GM18508 (cell line): Measurements from ENCODE around the gene FAM222A.

Source experiments
- ATAC-seq: cut with Tn5 transposase; IDR thresholded peaks from one replicate; pipeline ENCODE4 v1.9.1; 2021; ENCODE audit warnings: moderate number of reproducible peaks; ENCODE audit not compliant: insufficient read depth, unreplicated experiment

Gene FAM222A

DNA sequence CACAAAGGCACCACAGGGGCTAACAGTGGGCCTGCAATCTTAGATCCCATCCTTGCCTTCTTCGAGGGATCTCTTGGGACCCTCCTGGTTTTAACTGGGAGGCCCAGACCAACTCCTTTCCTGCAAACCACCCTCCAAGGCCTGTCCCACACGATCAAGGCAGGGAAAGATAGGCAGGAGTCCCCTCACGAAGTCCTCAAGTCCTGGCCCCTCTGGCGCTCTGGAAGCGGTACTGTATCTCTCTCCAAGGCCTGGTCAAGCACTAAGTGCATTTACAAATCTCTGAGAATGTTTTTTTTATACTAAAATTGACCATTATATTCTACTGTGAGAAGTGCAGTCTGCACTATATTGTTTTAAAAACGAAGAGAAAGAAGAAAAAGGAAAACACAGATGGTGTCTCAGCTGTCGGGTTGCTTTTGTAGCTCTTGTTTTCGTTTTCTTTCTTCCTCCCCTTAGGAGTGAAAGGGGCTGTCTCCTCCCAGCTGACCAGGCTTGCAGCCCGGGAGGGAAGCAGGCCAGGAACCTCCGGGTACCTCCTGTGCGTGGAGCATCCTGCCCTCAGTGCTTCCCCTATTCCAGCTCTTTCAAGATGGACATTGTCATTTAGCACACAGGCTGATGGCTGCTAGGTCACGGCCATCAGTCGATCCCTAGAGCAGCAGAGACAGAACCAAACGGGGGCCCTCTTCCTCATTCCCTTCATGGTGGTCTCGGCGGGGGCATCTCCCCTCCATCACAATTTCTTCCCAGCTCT is 56.7 kb downstream of the FAM222A start:
- no peak for ATAC-seq

DNA sequence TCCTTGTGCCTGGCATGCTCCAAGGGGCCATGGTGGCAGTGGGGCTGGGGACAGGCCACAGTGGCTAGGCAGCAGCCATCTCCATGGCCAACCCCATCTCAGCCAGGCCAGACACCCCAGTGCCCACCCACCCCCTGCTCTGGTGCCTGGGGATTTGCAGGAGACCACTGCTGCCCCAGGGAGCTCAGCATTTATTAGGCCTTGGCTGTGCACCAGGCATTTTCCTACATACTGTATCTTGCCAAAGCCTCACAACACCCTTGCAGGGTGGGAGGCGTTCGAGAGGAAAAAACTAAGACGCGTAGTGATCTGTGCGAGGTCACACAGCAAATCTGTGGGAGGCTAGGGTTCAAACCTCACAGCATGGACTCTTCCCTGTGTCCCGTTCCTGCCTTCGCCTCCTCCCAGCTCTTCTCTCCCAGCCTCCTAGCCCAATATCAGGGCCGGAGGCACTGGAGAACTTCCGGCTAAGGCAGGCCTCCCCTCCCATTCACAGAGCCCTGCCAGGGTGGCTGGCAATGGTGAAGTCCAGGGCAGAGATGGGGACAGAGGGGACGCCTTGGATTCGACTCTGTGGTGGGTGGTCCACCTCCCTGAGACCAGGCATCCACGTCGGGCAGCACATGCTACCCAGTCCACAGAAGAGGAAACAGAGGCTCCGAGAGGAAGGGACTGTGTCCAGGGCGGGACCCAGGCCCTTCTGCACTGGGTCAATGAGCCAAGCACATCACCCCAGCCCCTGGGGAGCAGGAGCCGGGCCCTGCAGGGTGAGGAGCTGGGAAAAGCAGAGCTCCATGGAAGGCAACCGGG is 57.4 kb downstream of the FAM222A start:
- ATAC-seq: no peak

DNA sequence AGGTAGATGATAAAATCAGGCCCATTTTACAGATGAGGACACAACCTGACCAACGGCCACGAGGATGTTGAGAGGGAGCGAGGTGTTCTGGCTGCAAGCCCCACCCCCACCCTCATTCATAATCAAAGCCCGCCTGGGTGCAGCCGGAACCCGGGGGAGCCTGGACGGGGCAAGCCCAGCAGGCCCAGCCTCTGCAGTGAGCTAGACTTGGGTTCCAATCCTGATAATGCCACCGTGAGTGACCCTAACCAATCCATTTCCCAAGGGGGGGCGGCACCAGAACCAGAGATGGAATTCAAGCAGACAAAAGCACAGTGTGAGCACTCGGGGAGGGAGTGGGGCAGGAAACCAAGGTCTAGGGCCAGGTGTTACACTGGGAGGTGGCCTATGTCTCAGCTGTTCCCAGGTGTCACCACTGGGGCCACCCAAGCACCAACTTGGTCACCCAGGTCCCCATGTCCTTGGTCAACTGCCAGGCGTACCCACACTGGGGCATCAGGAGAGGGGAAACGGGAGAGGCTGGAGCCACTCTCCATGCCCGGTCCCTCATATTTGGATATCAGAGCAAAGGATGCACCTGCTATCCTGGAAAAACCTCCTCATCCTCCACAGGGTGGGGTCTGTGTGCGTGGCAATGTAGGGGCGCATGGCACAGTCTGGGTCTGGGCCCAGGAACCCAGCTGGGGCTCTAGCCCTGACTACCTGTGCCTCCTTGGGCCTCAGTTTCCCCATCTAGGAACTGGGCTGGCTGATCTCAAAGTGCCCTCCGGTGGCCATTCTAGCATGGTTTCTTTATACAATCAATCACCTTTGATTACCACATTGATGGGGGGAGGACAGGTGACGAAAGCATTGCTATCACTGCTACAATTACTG is 58.4 kb downstream of the FAM222A start:
- ATAC-seq: no peak

GRCh38 chr12:109772622-109773321 is 59.1 kb downstream of the FAM222A start:
- ATAC-seq: no peak

DNA sequence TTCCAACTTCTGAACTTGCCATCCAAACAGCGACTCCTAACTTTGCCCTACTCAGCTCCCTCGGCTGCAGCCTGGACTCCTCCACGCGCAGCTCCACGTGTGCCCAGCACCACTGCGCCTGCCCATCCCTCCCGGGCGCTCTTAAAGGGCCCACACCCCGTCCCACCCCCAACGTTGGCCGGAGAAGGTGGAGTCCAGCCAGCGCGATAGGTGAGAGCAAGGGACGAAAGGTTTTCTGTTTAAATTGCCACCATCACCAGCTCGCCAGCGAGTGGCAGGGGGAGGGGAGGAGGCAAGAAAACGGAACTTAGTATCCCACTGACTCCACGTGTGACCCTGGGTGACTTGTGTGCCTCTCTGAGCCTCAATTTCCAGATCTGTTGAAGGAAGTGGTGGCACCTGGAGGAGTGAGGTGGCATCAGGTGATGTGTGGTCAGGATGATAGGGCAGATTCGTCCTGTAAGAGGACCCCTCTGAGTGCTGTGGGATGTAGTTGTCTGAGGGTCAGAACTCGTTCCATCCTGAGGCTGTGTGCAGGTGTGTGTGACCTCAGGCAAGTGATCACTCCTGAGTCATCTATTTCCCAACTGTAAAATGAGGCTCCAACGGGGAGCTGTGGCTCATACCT is 59.9 kb downstream of the FAM222A start:
- no peak for ATAC-seq

DNA sequence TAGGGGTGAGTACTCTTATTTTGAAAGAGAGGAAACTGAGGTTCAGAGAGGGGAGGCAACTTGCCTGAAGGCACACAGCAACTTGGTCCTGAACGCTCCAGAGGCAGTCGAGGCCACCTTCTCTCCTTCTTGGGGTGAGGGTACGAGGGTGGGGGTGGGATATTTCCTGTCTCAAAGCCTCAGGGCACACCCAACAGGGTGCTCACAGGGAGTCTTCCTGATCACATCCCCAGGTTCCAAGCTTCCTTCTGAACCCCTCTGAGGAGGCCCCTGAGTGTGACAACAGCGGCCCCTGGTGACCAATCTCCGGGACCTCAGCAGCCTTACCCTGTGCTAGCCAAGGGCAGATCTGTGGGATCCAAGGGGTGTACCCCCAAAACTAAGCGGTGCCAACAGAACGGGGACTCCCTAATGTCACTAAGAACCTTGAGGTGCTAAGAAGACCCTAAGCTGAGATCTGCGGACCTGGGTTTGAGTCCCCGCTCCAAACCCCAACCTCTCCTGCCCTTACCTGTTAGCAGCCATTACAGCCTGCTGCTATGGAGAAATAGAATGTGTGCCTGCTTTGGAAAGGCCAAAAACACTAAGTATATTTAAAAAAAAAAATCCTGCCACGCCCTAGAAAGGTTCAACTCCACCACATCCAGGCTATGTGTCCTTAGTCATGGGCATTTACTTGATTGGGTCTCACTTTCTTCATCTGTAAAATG is 61.7 kb downstream of the FAM222A start:
- ATAC-seq: no peak

GRCh38 chr12:109776624-109777023 is 63.0 kb downstream of the FAM222A start:
- ATAC-seq: no peak

DNA sequence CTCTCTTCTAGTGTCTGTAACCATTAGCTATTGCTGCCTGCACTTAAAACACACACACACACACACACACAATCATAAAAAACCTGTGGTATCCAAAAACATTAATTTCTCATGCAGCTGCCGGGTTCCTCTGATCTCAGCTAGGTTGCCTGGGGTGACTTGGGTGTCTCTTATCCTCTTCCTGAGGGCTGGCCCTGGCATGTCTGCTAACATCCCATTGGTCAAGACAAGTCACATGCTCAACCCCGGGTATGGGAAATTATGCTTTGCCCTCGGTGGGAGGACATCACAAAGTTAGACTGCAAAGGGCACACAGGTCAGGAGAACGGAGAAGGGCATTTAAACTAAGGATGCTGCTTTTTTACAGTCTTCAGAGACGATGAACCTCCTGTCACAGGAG is 63.9 kb downstream of the FAM222A start:
- ATAC-seq: no peak

DNA sequence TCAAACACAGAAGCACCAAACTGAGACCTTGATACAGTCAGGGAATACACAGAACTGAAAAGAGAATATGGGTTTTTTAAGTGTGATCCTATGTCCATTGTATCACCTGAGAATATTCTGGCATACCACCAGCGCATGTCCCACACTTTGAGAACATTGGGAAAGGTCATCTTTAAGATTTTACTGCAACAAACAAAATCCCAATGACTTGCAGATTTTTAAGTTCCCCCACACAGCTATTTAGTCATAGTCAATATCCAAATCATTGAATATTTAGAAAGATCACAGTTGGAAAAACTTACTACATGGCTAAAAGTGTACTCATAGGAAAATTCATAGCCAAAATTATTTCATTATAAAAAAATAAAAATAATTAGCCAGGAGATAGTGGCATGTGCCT is 65.1 kb downstream of the FAM222A start:
- no peak for ATAC-seq

DNA sequence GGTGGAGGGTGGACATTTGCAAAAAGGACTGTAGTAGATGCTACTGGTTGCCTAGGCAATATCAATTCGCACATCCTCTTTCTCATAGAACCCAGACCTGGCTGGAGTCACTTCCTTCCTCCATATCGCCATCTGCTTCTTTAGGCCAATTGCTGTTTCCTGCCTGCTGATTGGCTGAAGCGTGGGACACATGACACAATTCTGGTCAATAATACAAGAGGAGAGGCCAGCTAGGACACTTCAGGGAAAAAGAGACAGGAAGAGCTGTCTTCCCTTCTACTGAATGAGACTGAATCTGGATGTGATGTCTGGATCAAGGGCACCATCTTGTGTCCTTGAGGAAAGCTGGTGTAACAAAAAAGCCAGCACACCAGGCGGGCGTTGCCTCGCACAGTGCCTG is 65.8 kb downstream of the FAM222A start:
- no peak for ATAC-seq

DNA sequence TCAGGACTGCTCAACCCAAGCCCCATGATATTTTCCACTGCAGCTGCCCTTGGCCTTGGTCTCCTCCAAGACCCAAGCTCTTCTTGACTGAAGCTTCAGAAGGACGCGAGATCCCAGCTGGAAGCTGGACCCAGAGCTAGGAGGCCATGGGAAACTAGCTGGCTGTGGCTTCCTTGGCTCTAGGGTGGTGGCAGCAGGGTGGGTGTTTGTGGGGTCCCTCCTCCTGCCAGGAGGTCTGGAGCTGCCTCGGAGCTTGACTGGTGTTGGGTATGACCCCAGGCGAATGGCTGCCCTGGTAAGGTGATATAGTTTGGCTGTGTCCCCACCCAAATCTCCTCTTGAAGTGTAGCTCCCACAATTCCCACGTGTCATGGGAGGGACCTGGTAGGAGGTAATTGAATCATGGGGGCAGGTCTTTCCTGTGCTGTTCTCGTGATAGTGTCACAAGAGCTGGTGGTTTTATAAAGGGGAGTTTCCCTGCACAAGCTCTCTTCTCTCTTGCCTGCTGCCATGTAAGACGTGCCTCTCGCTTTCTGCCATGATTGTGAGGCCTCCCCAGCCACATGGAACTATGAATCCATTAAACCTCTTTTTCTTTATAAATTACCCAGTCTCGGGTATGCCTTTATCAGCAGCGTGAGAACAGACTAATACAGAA is 68.2 kb downstream of the FAM222A start:
- ATAC-seq: no peak

DNA sequence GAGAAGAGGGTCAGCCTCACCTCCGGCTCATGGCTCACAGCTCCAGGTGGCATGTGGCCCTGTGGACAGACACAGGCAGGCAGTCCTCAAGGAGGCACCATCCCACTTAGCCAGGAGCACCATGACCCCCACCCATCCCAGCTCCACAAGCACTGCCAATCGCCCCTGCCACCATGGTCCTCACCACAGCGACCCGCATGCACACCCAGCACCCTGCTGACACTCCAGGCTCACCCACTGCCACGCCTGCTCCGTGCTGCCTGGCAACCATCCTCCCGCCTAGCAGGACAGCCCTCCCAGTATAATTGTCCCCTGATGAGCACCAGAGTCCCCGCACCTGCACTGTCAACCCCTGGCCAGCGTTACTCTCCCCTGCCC is 68.7 kb downstream of the FAM222A start:
- no peak for ATAC-seq

DNA sequence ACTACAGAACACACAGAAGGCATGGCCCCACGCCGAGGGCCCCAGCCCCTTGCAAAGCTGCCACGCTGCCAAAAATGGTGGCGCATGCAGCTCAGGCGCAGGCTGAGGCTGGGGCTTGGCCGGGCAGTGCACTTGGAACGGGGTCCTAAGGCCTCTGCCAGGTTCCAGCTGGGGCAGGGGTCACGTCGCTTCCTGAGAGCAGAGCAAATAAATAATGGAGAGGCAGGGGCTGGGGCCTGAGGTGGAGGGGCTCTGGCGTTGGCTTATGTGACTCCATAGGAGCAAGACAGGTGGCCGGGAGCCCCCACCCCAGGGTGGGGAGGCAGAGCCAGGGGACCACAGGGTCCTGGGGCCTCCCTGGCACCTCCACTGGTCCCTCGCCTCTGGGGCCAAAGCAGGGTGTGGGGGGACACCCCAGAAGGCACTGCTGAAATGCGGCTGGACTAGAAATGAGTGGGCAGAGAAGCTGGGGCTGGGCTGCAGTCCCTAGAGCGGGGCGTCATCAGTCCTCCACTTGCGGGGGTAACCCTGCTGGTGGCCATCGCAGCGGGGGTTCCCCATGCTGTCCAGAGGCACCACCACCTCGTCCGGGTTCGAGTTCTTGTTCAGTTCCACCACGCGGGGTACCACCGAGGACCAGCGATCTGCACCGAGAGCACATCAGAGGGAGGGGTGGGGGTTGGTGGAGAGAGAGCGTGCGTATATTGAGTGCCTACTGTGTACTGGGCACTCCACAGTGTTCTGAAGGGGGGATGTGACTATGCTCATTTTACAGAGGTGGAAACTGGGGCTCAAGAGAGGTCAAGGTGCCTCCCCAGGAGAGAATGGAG is 69.7 kb downstream of the FAM222A start:
- ATAC-seq: no peak

GRCh38 chr12:109783965-109784244 is 70.3 kb downstream of the FAM222A start:
- ATAC-seq: no peak

DNA sequence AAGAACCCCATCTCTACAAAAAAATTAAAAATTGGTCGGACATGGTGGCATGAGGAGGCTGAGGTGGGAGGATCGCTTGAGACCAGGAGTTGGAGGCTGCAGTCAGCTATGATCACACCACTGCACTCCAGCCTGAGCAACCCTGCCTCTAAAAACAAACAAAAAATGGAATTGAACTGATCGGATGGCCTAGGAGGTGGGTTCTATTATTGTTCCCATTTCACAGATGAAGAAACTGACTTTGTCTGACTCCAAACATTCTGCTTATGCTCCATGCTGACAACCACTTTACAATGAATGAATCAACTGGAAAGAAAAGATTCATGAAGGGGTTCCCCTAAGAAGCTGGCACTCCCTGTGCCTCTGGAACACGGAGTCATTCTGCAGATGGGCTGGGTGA is 72.2 kb downstream of the FAM222A start:
- no peak for ATAC-seq

- ATAC-seq: no peak
Observed at GRCh38 chr12:109786799-109787198, 73.2 kb downstream of the FAM222A start.

DNA sequence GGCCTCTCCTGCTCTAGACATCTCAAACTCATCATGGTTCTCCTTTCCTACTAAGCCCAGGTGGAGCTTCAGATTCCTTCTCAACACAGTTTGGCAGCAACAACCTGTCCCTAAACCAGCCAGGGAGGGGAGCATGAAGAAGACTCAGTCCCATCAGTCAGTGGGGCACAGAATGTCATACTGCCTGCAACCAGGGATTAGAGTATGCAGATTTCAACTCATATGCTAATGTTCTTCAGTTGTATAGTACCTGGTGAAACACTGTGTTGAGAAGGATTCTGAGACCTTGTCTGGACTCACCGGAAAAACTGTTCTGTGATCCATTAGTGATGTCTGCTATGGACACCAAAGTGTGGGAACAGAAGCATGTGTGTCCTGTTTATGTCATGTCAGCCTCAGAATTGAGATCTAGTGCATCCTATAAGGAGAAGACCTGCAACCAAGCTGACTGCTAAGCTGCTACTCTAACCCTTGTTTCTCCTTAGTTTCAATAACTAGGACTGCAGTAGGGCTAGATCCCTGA is 76.0 kb downstream of the FAM222A start:
- ATAC-seq: no peak

DNA sequence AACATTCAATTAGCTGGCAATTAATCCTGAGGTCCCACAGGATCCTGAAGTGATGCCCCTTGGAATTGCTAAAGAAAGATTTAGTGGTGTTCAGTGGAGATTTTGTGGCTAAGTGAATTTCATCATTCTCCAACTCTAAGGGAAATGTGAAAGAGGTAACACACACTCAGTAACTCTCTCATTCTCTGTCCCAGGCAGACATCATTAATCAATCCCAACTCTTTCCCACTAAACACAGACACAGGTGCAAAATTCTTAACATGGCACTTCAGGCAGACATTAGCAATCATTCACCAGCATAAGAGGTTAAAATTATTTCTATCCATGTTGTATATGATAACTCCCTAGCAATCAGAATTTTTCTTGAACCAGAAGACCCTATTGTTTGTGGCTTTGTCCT is 79.4 kb downstream of the FAM222A start:
- ATAC-seq: no peak
